Ovary (tissue), 3 donors: Measurements from ENCODE around the gene GALNTL6.

Source experiments
- POLR2A ChIP-seq: fragments of 450-650 bp; IDR thresholded peaks from one replicate; pipeline ENCODE4 v1.6.1; 2017; ENCODE audit warnings: antibody characterized with exemption, mild to moderate bottlenecking, moderate library complexity
- TF ChIP-seq, protein P1 (sequence below), 3 donors: fragments of 450-650 bp in 2 of 3; fragments of 200-600 bp in 1 of 3; IDR thresholded peaks; one replicate each; pipeline versions ENCODE4 v1.5.1 to v1.8.0; 2016 to 2022; ENCODE audit warnings: antibody characterized with exemption in 3 of 3, mild to moderate bottlenecking in 1 of 3
- donor health status: DM: no; HTN: no; CAD: no.

DNA sequence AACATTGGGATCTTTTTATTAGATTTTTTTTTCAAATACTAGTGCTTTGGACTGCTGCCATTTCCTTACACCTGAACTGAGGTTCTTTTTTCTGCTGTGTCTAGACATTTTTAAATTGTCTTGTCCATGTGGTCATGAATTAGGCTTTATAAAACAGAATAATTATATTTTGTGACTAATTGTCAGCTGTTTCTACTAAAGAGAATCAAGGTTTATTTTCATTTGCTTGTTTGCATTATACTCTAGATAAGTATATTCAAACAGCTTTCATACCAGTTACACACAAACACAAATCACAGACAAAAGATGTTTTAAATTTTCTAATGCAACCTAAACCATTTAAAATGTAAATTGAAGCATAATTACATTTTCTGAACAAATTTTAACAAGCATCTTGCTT lies 194.7 kb downstream of the GALNTL6 start:
- TF ChIP-seq, protein P1, sequence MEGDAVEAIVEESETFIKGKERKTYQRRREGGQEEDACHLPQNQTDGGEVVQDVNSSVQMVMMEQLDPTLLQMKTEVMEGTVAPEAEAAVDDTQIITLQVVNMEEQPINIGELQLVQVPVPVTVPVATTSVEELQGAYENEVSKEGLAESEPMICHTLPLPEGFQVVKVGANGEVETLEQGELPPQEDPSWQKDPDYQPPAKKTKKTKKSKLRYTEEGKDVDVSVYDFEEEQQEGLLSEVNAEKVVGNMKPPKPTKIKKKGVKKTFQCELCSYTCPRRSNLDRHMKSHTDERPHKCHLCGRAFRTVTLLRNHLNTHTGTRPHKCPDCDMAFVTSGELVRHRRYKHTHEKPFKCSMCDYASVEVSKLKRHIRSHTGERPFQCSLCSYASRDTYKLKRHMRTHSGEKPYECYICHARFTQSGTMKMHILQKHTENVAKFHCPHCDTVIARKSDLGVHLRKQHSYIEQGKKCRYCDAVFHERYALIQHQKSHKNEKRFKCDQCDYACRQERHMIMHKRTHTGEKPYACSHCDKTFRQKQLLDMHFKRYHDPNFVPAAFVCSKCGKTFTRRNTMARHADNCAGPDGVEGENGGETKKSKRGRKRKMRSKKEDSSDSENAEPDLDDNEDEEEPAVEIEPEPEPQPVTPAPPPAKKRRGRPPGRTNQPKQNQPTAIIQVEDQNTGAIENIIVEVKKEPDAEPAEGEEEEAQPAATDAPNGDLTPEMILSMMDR (IDR thresholded peaks at IDR 0.05): no peak
- no peak for TF ChIP-seq POLR2A
